OCI-LY1 (cell line): Measurements from ENCODE around the gene SCN5A.

Experiments
- H2AFZ ChIP-seq: fragments of 200-600 bp; sonication (generic), shearing (Covaris generic); 2 replicates; pipeline ENCODE4 v1.6.0; 2014; ENCODE audit warnings: antibody characterized with exemption, mild to moderate bottlenecking, low read length
- H3F3A ChIP-seq: fragments of 200-600 bp; sonication (generic), shearing (Covaris generic); 2 replicates; pipeline ENCODE4 v1.6.0; 2014; ENCODE audit warnings: mild to moderate bottlenecking, antibody characterized with exemption, low read length, moderate library complexity; ENCODE audit not compliant: insufficient read depth
- H3K27ac ChIP-seq: fragments of 200-600 bp; sonication (generic); 2 replicates; pipeline ENCODE4 v1.5.1; 2014; ENCODE audit warnings: low read length, mixed run types, mild to moderate bottlenecking, low read depth; ENCODE audit not compliant: poor library complexity, severe bottlenecking
- H3K27me3 ChIP-seq: fragments of 200-600 bp; sonication (generic); 2 replicates; pipeline ENCODE4 v1.6.0; 2014; ENCODE audit warnings: antibody characterized with exemption, mild to moderate bottlenecking, low read length, moderate library complexity; ENCODE audit not compliant: insufficient read depth
- H3K36me3 ChIP-seq: fragments of 200-600 bp; sonication (generic); 2 replicates; pipeline ENCODE4 v1.6.1; 2014; ENCODE audit warnings: mild to moderate bottlenecking, antibody characterized with exemption, low read length, moderate library complexity, mixed read lengths; ENCODE audit not compliant: insufficient read depth
- H3K4me1 ChIP-seq: fragments of 200-600 bp; sonication (generic); 2 replicates; pipeline ENCODE4 v1.5.1; 2014; ENCODE audit warnings: mild to moderate bottlenecking, low read length, moderate library complexity; ENCODE audit not compliant: insufficient read depth, severe bottlenecking
- H3K4me2 ChIP-seq: fragments of 200-600 bp; sonication (generic), shearing (Covaris generic); 2 replicates; pipeline ENCODE4 v1.6.1; 2014; ENCODE audit warnings: low read length
- H3K4me3 ChIP-seq: fragments of 200-600 bp; sonication (generic); 2 replicates; pipeline ENCODE4 v1.5.1; 2014; ENCODE audit warnings: low read length, low read depth, mild to moderate bottlenecking, mixed read lengths; ENCODE audit not compliant: poor library complexity, severe bottlenecking
- H3K79me2 ChIP-seq: fragments of 200-600 bp; shearing (Covaris generic); 2 replicates; pipeline ENCODE4 v1.6.1; 2016; ENCODE audit warnings: mixed run types, low read length, mixed read lengths; ENCODE audit not compliant: insufficient read depth
- H3K9ac ChIP-seq: fragments of 200-600 bp; sonication (generic), shearing (Covaris generic); 2 replicates; pipeline ENCODE4 v1.6.1; 2014; ENCODE audit warnings: mild to moderate bottlenecking, low read length, mixed read lengths
- H3K9me2 ChIP-seq: fragments of 200-600 bp; sonication (generic), shearing (Covaris generic); 2 replicates; pipeline ENCODE4 v1.6.1; 2014; ENCODE audit warnings: low read depth, mild to moderate bottlenecking, low read length, mixed read lengths
- H3K9me3 ChIP-seq: fragments of 200-600 bp; shearing (Covaris generic); 2 replicates; pipeline ENCODE4 v1.6.1; 2014; ENCODE audit warnings: low read length, mixed read lengths
- H4K20me1 ChIP-seq: fragments of 200-600 bp; sonication (generic), shearing (Covaris generic); 2 replicates; pipeline ENCODE4 v1.6.0; 2016; ENCODE audit warnings: mild to moderate bottlenecking, low read length; ENCODE audit not compliant: insufficient read depth
- EZH2 ChIP-seq: fragments of 200-600 bp; sonication (generic), shearing (Covaris generic); IDR thresholded peaks from 2 replicates; pipeline ENCODE4 v1.8.0; 2017; ENCODE audit warnings: borderline replicate concordance, mixed run types, mild to moderate bottlenecking, antibody characterized with exemption, low read length, moderate library complexity, mixed read lengths
- TF ChIP-seq, protein P1 (sequence below): fragments of 200-600 bp; sonication (generic), shearing (Covaris generic); IDR thresholded peaks from 2 replicates; pipeline ENCODE4 v1.5.1; 2017; ENCODE audit warnings: mild to moderate bottlenecking, antibody characterized with exemption, low read length, moderate library complexity, mixed read lengths

SCN5A gene

GRCh38 chr3:38588995-38589937, 60.2 kb downstream of the SCN5A start:
- Histone ChIP-seq H3K4me1 (no peaks in the 10 kb centered on the region), H3K9me2 (no peaks in the 10 kb centered on the region), H3K36me3 (no peaks in the 10 kb centered on the region), H3K4me3 (no peak overlapping the region), H3K9me3 (no peaks in the 10 kb centered on the region), H3K27ac (no peak overlapping the region), H2AFZ (no peak overlapping the region), H3F3A (no peaks in the 10 kb centered on the region), H4K20me1 (no peaks in the 10 kb centered on the region), H3K4me2 (no peak overlapping the region), H3K9ac (no peak overlapping the region), H3K79me2 (no peaks in the 10 kb centered on the region), H3K27me3 (no peaks in the 10 kb centered on the region)
- TF ChIP-seq EZH2 = no peak
- TF ChIP-seq, protein P1, sequence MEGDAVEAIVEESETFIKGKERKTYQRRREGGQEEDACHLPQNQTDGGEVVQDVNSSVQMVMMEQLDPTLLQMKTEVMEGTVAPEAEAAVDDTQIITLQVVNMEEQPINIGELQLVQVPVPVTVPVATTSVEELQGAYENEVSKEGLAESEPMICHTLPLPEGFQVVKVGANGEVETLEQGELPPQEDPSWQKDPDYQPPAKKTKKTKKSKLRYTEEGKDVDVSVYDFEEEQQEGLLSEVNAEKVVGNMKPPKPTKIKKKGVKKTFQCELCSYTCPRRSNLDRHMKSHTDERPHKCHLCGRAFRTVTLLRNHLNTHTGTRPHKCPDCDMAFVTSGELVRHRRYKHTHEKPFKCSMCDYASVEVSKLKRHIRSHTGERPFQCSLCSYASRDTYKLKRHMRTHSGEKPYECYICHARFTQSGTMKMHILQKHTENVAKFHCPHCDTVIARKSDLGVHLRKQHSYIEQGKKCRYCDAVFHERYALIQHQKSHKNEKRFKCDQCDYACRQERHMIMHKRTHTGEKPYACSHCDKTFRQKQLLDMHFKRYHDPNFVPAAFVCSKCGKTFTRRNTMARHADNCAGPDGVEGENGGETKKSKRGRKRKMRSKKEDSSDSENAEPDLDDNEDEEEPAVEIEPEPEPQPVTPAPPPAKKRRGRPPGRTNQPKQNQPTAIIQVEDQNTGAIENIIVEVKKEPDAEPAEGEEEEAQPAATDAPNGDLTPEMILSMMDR = no peak

DNA sequence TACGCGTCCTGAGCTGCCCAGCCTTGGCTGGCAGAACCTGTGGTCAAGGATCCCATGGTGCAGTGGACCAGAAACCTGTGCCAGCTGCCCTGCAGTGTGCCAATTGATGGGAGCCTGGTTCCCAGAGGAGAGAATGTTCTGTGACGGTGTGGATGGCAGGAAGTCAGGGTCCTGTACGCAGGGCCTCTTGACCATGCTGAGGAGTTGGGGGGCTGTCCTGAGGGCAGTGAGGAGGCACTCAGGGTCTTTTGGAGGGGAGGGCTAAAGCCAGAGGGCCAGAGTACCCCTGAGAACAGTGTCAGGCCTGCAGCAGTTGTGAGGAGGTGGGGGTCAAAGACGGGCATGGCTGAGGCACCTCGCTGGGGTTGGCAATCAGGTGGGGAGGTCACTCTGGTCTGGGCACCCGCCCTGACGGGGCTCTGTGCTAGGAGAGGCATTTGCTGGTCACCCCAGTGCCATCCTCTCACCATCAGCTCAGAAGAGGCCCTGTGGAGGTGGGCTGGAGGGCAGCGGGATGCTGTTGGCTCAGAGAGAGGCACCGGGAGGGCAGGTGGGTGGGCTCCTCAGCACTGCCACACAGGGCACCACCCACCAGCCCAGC, 61.0 kb downstream of the SCN5A start:
- no peaks in the 10 kb centered on the region for H3K9me3 ChIP-seq
- H2AFZ ChIP-seq = no peak overlapping the region
- H3K9ac ChIP-seq = no peak overlapping the region
- H3K36me3 ChIP-seq = no peaks in the 10 kb centered on the region
- no peak overlapping the region for H3K4me3 ChIP-seq
- no peaks in the 10 kb centered on the region for H3F3A ChIP-seq
- no peaks in the 10 kb centered on the region for H4K20me1 ChIP-seq
- H3K9me2 ChIP-seq = no peaks in the 10 kb centered on the region
- H3K4me1 ChIP-seq = no peaks in the 10 kb centered on the region
- no peaks in the 10 kb centered on the region for H3K79me2 ChIP-seq
- H3K27me3 ChIP-seq = no peaks in the 10 kb centered on the region
- TF ChIP-seq, protein P1 = no peak
- TF ChIP-seq EZH2 = no peak
- no peak overlapping the region for H3K4me2 ChIP-seq
- no peak overlapping the region for H3K27ac ChIP-seq

DNA sequence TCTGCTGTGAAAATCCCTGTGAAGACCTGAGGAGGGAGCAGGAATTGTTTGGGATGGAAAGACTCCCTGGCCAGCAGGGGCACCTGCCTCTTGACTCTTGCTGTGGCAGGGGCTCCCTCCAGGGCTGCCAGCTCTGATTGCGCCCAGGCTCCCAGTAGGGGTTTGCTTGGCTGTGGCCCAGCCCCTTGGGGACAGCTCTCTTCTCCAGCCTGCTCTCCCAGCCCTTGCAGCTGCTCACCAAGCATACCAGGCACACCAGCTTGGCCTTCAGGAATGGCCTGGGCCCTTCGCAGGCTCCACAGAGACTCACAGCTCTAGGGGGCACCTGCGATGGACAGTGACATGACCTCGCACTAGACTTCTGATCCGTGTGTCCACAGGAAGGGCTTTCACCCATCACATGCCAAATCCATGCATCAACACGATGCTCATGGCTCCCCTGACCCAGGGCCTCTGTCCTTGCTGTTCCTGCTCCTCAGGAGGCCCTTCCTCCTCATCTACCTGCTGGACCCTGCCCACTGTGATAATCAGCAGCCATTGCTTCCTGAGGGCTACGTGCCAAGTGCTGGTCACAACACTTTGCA, 61.8 kb downstream of the SCN5A start:
- no peak for TF ChIP-seq EZH2
- TF ChIP-seq, protein P1 = no peak
- Histone ChIP-seq H3K4me2 (no peak overlapping the region), H3K9me2 (no peaks in the 10 kb centered on the region), H3K27me3 (no peaks in the 10 kb centered on the region), H4K20me1 (no peaks in the 10 kb centered on the region), H3K36me3 (no peaks in the 10 kb centered on the region), H3K27ac (no peak overlapping the region), H3K4me3 (no peak overlapping the region), H3F3A (no peaks in the 10 kb centered on the region), H3K4me1 (no peaks in the 10 kb centered on the region), H2AFZ (no peak overlapping the region), H3K9ac (no peak overlapping the region), H3K9me3 (no peaks in the 10 kb centered on the region), H3K79me2 (no peaks in the 10 kb centered on the region)
